GM12891 (cell line): ENCODE data around the gene FILIP1L.
A peak's percentile ranks its signal among the peaks of the same experiment; 100 is the strongest.

Source experiments
- DNase-seq: peaks from one replicate; pipeline ENCODE4 v3.0.0; 2011; ENCODE audit warnings: low spot score; ENCODE audit not compliant: insufficient read length
- FAIRE-seq: peaks from 2 replicates; lab custom pipeline; 2011; peaks lifted over from hg19 to GRCh38; lab: Jason Lieb, UNC
- PAX5 ChIP-seq: IDR thresholded peaks from 2 replicates; pipeline ENCODE4 v1.6.1; 2011; ENCODE audit warnings: low read length, moderate library complexity, mild to moderate bottlenecking; ENCODE audit not compliant: insufficient read depth, severe bottlenecking
- POLR2A ChIP-seq: IDR thresholded peaks from 2 replicates; pipeline ENCODE4 v1.6.1; 2011; ENCODE audit warnings: low read depth, low read length, control low read depth
- POLR2AphosphoS5 ChIP-seq: IDR thresholded peaks from 2 replicates; pipeline ENCODE4 v1.6.1; 2011; ENCODE audit warnings: low read depth, low read length, control low read depth
- POU2F2 ChIP-seq: IDR thresholded peaks from 2 replicates; pipeline ENCODE4 v1.6.1; 2011; ENCODE audit warnings: low read depth, mild to moderate bottlenecking, control low read depth, low read length, moderate library complexity
- SPI1 ChIP-seq: IDR thresholded peaks from 2 replicates; pipeline ENCODE4 v1.6.1; 2011; ENCODE audit warnings: low read depth, low read length, control low read depth
- TAF1 ChIP-seq: IDR thresholded peaks from 2 replicates; pipeline ENCODE4 v1.6.1; 2011; ENCODE audit warnings: low read depth, low read length, control low read depth

FILIP1L gene

GRCh38 chr3:99910752-99911290 is 203.5 kb downstream of the FILIP1L start:
- FAIRE-seq (no peak), DNase-seq (no peak)
- TF ChIP-seq TAF1 (no peak), POU2F2 (no peak), POLR2A (no peak), PAX5 (no peak), SPI1 (no peak), POLR2AphosphoS5 (no peak)

- no peak for FAIRE-seq
- no peak for DNase-seq
- TF ChIP-seq POU2F2 (no peak), TAF1 (no peak), SPI1 (no peak), POLR2AphosphoS5 (no peak), PAX5 (no peak), POLR2A (no peak)
Measured at GRCh38 chr3:99909714-99910495, 204.4 kb downstream of the FILIP1L start.

GRCh38 chr3:99907959-99908544 is 206.2 kb downstream of the FILIP1L start:
- DNase-seq (no peak), FAIRE-seq (no peak)
- TF ChIP-seq POLR2AphosphoS5 = no peak
- TF ChIP-seq POLR2A = no peak

GRCh38 chr3:99903869-99904268 is 210.4 kb downstream of the FILIP1L start:
- no peak for DNase-seq
- no peak for FAIRE-seq
- TF ChIP-seq POU2F2 = no peak
- TF ChIP-seq SPI1 = no peak
- no peak for TF ChIP-seq PAX5

GRCh38 chr3:99902091-99902490 is 212.2 kb downstream of the FILIP1L start:
- no peak for DNase-seq
- TF ChIP-seq SPI1 = no peak
- TF ChIP-seq POLR2A = no peak
- no peak for TF ChIP-seq POLR2AphosphoS5
- no peak for TF ChIP-seq PAX5
- peak; percentile 78 for FAIRE-seq

- FAIRE-seq = peak; percentile 20
- no peak for TF ChIP-seq POLR2AphosphoS5
- TF ChIP-seq PAX5 = no peak
- TF ChIP-seq POLR2A = no peak
- no peak for TF ChIP-seq POU2F2
- no peak for TF ChIP-seq SPI1
- no peak for TF ChIP-seq TAF1
- DNase-seq = no peak
Measured at GRCh38 chr3:99901200-99901926, 212.9 kb downstream of the FILIP1L start.

GRCh38 chr3:99900248-99900647 is 214.1 kb downstream of the FILIP1L start:
- FAIRE-seq = no peak
- DNase-seq = no peak
- TF ChIP-seq TAF1 (no peak), POLR2AphosphoS5 (no peak), SPI1 (no peak), POU2F2 (no peak), POLR2A (no peak), PAX5 (no peak)

GRCh38 chr3:99899603-99900002 is 214.7 kb downstream of the FILIP1L start:
- TF ChIP-seq POU2F2 (no peak), POLR2AphosphoS5 (no peak), TAF1 (no peak), POLR2A (no peak), SPI1 (no peak), PAX5 (no peak)
- FAIRE-seq = no peak
- DNase-seq = no peak

- TF ChIP-seq POU2F2 (no peak), SPI1 (no peak), TAF1 (no peak), POLR2AphosphoS5 (no peak), POLR2A (no peak), PAX5 (no peak)
- no peak for DNase-seq
- no peak for FAIRE-seq
Measured at GRCh38 chr3:99896482-99896881, 217.8 kb downstream of the FILIP1L start.
